ENCODE results near the gene FBH1. TPM values are rescaled to one million over a fixed set of nuclear protein-coding genes. Genes with fewer than 3 reads are reported as not detected.

The FBH1 gene
- total and polyA plus RNA-seq, 10 of the 15 experiments (the other 5 are each of a cell fraction or from before 2014, with no cell fraction given), result 6.1 to 67.6 (median 47.2) TPM

DNA sequence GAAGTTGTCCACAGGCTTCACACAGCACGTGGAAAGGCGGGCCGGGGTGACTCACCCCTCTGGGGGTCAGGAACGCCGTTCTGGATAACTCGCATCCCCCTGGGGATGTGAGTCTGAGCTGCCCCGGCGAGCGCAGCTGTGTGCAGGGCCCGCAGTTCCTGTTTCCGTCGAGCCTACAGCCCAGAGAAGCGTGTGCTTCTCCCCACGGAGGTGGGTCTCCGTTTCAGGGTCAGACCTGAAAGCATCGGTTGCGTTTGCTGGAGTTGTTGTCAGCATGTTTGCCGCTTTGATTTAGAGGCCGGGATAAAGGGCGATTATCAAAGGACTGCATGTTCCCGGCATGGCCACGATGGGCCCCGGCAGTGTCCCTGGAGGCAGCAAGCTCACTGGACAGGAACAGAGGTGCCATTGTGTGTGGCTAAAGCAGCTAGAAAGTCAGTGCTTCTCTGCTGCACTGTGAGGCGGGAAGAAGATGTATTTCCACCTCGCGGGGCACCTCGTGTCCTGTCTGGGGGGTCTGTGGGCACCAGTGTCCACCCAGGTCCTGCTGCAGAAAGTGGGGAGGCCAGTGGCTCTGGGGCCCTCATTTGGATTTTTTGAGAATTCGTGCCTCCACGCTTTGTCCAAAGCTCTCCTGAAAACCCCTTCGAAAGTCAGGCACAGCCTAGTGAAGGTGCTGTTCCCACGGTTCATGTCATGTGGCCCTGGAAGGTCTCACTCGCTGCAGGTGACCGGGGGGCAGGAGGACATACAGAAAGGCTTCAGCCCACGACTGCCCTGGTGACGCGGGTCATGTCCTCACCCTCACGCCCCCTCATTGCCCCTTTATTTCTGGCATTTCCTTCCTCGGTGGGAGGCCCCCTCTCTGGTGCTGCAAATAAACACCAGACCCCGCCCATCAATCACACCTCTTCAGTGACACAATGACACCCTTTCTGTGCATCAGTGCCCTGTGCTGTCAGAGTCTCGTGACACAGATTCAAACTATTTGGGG lies 49.4 kb upstream of the FBH1 start (continued):
- TF ChIP-seq BCL3 (IDR thresholded peaks at IDR 0.05; ENCODE audit: borderline replicate concordance, insufficient read depth, low read depth, low read length, poor library complexity, severe bottlenecking) (no peak), PML (IDR thresholded peaks at IDR 0.05; ENCODE audit: low read length) (peak; percentile 71; the same call in 1 of the 2 replicates), CEBPB (IDR thresholded peaks at IDR 0.05; ENCODE audit: borderline replicate concordance in 1 of 2, low read depth in 2 of 2, low read length in 2 of 2) (no peak), MXI1 (IDR thresholded peaks at IDR 0.05; ENCODE audit: low read depth, low read length) (peak; percentile 64; the same call in 1 of the 2 replicates), RBBP5 (conservative IDR thresholded peaks at IDR 0.05) (no peak), MTA3 (IDR thresholded peaks at IDR 0.05; ENCODE audit: borderline replicate concordance, low read length) (peak; percentile 67; the same call in 1 of the 2 replicates), ZNF274 (IDR thresholded peaks at IDR 0.05; ENCODE audit: insufficient read depth, insufficient read length) (no peak), IRF4 (IDR thresholded peaks at IDR 0.05; ENCODE audit: low read depth, low read length) (0 out of 2 replicates have a peak, but pooled peaks have one; percentile 47), RAD21 (IDR thresholded peaks at IDR 0.05; ENCODE audit: insufficient read depth, low read depth, low read length) (0 out of 2 replicates have a peak, but pooled peaks have one; percentile 18), NBN (IDR thresholded peaks at IDR 0.05) (peak; percentile 55; the same call in 1 of the 2 replicates), ETV6 (conservative IDR thresholded peaks at IDR 0.05 in 1 of 2, IDR thresholded peaks at IDR 0.05 in 1 of 2; ENCODE audit: borderline replicate concordance in 1 of 2, low read depth in 1 of 2) (peak in 1 of 2 experiments; percentile 74; a peak in 2 of 4 replicates), ZSCAN29 (IDR thresholded peaks at IDR 0.05) (no peak), JUND (IDR thresholded peaks at IDR 0.05; ENCODE audit: low read depth, low read length) (peak; percentile 30; the same call in 1 of the 2 replicates)
- TF ChIP-seq, protein P1, sequence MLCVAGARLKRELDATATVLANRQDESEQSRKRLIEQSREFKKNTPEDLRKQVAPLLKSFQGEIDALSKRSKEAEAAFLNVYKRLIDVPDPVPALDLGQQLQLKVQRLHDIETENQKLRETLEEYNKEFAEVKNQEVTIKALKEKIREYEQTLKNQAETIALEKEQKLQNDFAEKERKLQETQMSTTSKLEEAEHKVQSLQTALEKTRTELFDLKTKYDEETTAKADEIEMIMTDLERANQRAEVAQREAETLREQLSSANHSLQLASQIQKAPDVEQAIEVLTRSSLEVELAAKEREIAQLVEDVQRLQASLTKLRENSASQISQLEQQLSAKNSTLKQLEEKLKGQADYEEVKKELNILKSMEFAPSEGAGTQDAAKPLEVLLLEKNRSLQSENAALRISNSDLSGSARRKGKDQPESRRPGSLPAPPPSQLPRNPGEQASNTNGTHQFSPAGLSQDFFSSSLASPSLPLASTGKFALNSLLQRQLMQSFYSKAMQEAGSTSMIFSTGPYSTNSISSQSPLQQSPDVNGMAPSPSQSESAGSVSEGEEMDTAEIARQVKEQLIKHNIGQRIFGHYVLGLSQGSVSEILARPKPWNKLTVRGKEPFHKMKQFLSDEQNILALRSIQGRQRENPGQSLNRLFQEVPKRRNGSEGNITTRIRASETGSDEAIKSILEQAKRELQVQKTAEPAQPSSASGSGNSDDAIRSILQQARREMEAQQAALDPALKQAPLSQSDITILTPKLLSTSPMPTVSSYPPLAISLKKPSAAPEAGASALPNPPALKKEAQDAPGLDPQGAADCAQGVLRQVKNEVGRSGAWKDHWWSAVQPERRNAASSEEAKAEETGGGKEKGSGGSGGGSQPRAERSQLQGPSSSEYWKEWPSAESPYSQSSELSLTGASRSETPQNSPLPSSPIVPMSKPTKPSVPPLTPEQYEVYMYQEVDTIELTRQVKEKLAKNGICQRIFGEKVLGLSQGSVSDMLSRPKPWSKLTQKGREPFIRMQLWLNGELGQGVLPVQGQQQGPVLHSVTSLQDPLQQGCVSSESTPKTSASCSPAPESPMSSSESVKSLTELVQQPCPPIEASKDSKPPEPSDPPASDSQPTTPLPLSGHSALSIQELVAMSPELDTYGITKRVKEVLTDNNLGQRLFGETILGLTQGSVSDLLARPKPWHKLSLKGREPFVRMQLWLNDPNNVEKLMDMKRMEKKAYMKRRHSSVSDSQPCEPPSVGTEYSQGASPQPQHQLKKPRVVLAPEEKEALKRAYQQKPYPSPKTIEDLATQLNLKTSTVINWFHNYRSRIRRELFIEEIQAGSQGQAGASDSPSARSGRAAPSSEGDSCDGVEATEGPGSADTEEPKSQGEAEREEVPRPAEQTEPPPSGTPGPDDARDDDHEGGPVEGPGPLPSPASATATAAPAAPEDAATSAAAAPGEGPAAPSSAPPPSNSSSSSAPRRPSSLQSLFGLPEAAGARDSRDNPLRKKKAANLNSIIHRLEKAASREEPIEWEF (IDR thresholded peaks at IDR 0.05; ENCODE audit: insufficient replicate concordance, low read depth, low read length), result peak; percentile 62
- TF ChIP-seq, protein P2, sequence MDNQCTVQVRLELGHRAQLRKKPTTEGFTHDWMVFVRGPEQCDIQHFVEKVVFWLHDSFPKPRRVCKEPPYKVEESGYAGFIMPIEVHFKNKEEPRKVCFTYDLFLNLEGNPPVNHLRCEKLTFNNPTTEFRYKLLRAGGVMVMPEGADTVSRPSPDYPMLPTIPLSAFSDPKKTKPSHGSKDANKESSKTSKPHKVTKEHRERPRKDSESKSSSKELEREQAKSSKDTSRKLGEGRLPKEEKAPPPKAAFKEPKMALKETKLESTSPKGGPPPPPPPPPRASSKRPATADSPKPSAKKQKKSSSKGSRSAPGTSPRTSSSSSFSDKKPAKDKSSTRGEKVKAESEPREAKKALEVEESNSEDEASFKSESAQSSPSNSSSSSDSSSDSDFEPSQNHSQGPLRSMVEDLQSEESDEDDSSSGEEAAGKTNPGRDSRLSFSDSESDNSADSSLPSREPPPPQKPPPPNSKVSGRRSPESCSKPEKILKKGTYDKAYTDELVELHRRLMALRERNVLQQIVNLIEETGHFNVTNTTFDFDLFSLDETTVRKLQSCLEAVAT (IDR thresholded peaks at IDR 0.05), result 0 out of 2 replicates have a peak, but pooled peaks have one; percentile 13
- TF ChIP-seq, protein P3, sequence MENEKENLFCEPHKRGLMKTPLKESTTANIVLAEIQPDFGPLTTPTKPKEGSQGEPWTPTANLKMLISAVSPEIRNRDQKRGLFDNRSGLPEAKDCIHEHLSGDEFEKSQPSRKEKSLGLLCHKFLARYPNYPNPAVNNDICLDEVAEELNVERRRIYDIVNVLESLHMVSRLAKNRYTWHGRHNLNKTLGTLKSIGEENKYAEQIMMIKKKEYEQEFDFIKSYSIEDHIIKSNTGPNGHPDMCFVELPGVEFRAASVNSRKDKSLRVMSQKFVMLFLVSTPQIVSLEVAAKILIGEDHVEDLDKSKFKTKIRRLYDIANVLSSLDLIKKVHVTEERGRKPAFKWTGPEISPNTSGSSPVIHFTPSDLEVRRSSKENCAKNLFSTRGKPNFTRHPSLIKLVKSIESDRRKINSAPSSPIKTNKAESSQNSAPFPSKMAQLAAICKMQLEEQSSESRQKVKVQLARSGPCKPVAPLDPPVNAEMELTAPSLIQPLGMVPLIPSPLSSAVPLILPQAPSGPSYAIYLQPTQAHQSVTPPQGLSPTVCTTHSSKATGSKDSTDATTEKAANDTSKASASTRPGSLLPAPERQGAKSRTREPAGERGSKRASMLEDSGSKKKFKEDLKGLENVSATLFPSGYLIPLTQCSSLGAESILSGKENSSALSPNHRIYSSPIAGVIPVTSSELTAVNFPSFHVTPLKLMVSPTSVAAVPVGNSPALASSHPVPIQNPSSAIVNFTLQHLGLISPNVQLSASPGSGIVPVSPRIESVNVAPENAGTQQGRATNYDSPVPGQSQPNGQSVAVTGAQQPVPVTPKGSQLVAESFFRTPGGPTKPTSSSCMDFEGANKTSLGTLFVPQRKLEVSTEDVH (IDR thresholded peaks at IDR 0.05; ENCODE audit: low read depth, partially characterized antibody), result no peak

Measured in GM12878 (cell line).